Osteocyte (in vitro differentiated cells): ENCODE data around the gene KLHL18. TPM values are rescaled to one million over a fixed set of nuclear protein-coding genes. Genes with fewer than 3 reads are reported as not detected.
"Not testable (repeated sequence)": the region's sequence is repeated elsewhere in the genome, so short reads cannot be mapped to it uniquely, and the experiment has no call there.

Experiments
- DNase-seq: peaks from one replicate; pipeline ENCODE4 v3.0.0; 2021; ENCODE audit warnings: mixed read lengths; ENCODE audit not compliant: unreplicated experiment; ENCODE audit errors: extremely low spot score
- H3K27ac Mint-ChIP-seq: one replicate; pipeline ENCODE4 v1.8.0; 2021; ENCODE audit warnings: mild to moderate bottlenecking, mixed read lengths; ENCODE audit not compliant: unreplicated experiment
- H3K27me3 Mint-ChIP-seq: one replicate; pipeline ENCODE4 v1.8.0; 2021; ENCODE audit warnings: mixed read lengths; ENCODE audit not compliant: unreplicated experiment
- H3K36me3 Mint-ChIP-seq: one replicate; pipeline ENCODE4 v1.8.0; 2021; ENCODE audit warnings: mixed read lengths; ENCODE audit not compliant: unreplicated experiment
- H3K4me1 Mint-ChIP-seq: one replicate; pipeline ENCODE4 v1.8.0; 2021; ENCODE audit warnings: mixed read lengths; ENCODE audit not compliant: unreplicated experiment
- H3K4me3 Mint-ChIP-seq: one replicate; pipeline ENCODE4 v1.8.0; 2021; ENCODE audit warnings: mild to moderate bottlenecking, moderate library complexity, mixed read lengths; ENCODE audit not compliant: unreplicated experiment
- H3K9me3 Mint-ChIP-seq: one replicate; pipeline ENCODE4 v1.8.0; 2021; ENCODE audit warnings: mixed read lengths; ENCODE audit not compliant: unreplicated experiment
- total RNA-seq: library from RNA; stranded (reverse); gene quantifications from 2 replicates; pipeline ENCODE4 v1.2.1, GENCODE V29; 2021
- TF ChIP-seq, protein P1 (sequence below): fragments of 200-600 bp; sonication (generic); IDR thresholded peaks from 2 replicates; pipeline ENCODE4 v1.5.0; 2021; ENCODE audit warnings: antibody characterized with exemption, mild to moderate bottlenecking, moderate library complexity

The KLHL18 gene
- total RNA-seq, 1 donor from 2014 or later, result 29.1 TPM

DNA sequence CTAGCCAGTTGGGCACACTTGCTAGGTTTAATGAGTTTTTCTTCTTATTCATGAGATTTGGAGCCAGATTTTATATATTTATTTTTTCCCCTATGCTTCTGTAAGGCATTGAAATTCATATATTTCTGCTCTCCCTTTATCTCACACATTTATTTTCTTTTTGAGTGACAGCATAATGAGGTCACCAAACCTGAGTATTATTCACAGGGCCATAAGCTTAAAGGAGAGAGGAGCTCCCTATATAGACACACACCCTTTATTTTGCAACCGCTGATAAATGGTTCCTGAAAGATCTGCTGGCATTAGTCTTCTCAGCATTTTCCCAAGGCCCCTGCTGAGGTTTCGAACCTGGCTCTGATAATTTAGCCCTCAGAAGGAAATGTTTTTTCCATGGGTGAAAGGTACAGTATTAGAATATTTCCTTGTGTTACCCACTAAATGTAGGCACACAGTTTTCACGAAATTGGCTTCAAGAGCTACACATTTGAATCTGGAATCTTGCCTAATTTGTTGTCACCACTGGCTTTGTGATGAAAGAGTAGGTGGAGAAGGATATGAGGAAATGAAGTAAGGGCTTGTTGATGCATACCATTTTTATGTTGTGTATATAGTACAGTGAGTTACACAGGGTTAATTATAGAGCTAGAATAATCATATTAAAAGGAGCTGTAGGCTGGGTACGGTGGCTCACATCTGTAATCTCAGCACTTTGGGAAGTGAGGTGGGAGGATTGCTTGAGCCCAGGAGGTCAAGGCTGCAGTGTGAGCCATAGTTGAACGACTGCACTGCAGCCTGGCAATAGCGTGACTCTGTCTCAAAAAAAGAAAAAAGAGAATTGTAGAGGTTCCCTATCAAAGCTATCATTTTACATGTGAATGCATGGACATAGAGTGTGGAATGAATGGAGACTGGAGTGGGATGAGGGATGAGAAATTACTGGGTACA lies 6.5 kb downstream of the KLHL18 start:
- no peak for DNase-seq
- Mint-ChIP-seq H3K4me1 (peaks cover 10% of the 10 kb centered on the region), H3K27ac (no peak overlapping the region), H3K36me3 (peaks cover 5% of the 10 kb centered on the region), H3K4me3 (no peak overlapping the region), H3K27me3 (no peaks in the 10 kb centered on the region), H3K9me3 (no peaks in the 10 kb centered on the region)
- TF ChIP-seq, protein P1, sequence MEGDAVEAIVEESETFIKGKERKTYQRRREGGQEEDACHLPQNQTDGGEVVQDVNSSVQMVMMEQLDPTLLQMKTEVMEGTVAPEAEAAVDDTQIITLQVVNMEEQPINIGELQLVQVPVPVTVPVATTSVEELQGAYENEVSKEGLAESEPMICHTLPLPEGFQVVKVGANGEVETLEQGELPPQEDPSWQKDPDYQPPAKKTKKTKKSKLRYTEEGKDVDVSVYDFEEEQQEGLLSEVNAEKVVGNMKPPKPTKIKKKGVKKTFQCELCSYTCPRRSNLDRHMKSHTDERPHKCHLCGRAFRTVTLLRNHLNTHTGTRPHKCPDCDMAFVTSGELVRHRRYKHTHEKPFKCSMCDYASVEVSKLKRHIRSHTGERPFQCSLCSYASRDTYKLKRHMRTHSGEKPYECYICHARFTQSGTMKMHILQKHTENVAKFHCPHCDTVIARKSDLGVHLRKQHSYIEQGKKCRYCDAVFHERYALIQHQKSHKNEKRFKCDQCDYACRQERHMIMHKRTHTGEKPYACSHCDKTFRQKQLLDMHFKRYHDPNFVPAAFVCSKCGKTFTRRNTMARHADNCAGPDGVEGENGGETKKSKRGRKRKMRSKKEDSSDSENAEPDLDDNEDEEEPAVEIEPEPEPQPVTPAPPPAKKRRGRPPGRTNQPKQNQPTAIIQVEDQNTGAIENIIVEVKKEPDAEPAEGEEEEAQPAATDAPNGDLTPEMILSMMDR, result no peak

DNA sequence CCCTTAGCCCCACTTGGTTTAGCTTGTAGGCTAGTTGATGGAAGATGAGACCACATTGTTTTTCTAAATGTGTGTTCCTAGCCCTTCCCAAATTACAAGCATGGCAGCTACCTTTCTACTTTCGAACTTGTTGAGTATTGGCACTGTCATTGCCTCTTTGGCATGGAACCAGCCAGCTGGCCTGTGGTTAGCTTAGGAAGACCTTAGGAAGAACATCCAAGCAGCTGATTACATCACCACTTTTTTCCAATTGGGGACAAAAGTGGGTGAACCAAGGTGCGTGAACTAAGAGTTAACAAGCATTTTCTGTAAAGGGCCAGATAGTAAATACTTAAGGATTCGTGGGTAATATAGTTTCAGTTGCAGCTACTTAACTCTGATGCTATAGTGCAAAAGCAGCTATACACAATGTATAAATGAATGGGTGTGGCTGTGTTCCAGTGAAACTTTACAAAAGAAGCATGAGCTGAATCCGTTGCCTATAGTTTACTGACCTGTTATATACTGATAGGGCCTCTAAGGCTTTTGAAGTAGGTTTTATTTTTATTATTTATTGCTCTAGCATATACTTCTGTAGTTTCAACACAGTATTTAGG lies 8.5 kb downstream of the KLHL18 start:
- H3K27me3 Mint-ChIP-seq, result no peaks in the 10 kb centered on the region

DNA sequence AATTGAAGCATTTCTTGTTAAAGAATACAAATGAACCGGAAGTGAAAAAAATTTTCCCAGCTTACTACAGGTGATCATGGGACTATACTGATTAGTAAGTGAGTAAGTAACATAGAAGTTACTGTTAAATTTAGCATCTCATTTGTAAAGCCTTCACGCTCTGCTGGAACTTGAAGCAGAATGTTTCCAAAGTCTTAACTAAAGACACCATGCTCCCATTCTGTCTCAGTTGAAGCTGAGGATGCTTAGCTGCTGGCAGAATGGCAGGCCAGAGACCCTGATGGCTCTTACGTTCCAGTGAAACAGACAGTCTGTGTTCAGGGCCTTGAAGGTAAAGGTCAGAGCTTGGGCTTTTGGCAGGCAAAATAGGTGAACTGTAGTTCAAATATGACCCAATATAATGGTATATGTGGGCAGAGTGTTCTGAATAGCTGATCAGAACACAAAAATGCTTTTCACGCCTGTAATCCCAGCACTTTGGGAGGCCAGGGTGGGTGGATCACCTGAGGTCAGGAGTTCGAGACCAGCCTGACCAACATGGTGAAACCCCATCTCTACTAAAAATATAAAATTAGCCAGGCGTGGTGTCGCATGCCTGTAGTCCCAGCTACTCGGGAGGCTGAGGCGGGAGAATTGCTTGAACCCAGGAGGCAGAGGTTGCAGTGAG lies 9.1 kb downstream of the KLHL18 start:
- not testable (repeated sequence) for H3K4me3 Mint-ChIP-seq, H3K36me3 Mint-ChIP-seq, H3K27ac Mint-ChIP-seq, H3K27me3 Mint-ChIP-seq, H3K4me1 Mint-ChIP-seq, DNase-seq, H3K9me3 Mint-ChIP-seq

More for the DNA sequence above, 8.5 kb downstream of the KLHL18 start:
- Mint-ChIP-seq H3K4me3 (no peak overlapping the region), H3K36me3 (peaks cover 3% of the 10 kb centered on the region), H3K9me3 (no peaks in the 10 kb centered on the region), H3K27ac (no peak overlapping the region), H3K4me1 (no peaks in the 10 kb centered on the region)
- DNase-seq, result no peak
- TF ChIP-seq, protein P1, result no peak

DNA sequence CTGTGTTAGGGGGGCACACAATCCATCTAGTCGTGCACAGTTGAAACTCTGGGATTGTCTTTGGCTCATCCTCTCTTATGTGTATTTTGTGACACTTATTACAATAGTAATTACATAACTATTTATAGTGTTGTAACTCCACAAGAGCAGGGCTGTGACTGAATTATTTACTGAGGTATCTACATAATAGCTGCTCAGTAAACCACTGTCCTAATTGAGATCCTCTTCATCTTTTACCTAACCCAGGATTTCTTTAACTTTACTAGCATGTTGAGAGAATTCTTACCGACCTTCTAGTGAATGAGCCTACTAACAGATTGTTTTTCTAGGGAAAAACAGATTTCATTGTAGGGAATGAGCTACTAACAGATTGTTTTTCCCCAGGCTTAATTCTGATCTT lies 11.1 kb downstream of the KLHL18 start:
- TF ChIP-seq, protein P1, result no peak
- Mint-ChIP-seq H3K4me1 (no peaks in the 10 kb centered on the region), H3K36me3 (peaks cover 11% of the 10 kb centered on the region), H3K27me3 (no peaks in the 10 kb centered on the region), H3K27ac (no peak overlapping the region), H3K4me3 (no peak overlapping the region), H3K9me3 (no peaks in the 10 kb centered on the region)
- DNase-seq, result no peak

DNA sequence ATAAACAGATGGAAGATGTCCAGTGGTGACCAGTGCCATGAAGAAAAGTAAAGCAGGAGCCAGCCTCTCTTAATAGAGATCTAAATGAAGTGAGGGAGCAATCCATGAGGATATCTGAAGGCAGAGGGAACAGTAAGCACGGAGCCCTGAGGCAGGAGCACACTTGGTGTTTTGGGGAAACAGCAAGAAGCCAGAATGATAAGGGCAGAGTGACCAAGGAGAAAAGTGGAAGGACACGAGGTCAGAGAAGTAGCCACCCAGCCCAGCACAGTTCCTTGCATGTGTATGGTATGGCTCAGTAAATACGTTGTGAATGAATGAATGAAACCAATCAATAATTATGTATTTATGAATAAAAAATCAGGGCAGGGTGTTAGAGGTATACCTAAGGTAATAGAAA lies 11.6 kb downstream of the KLHL18 start:
- Mint-ChIP-seq H3K4me3 (no peak overlapping the region), H3K4me1 (no peaks in the 10 kb centered on the region), H3K27me3 (no peaks in the 10 kb centered on the region), H3K9me3 (no peaks in the 10 kb centered on the region), H3K27ac (no peak overlapping the region), H3K36me3 (peaks cover 11% of the 10 kb centered on the region)
- TF ChIP-seq, protein P1, result no peak
- no peak for DNase-seq
